Activated CD4-positive, alpha-beta T cell treated with anti-CD3 and anti-CD28 coated beads for 48 hours (primary cell): ENCODE data around the gene ASZ1.

ENCODE experiments used
- DNase-seq: peaks from one replicate; pipeline ENCODE4 v3.0.0-alpha.2; 2020

Gene ASZ1

DNA sequence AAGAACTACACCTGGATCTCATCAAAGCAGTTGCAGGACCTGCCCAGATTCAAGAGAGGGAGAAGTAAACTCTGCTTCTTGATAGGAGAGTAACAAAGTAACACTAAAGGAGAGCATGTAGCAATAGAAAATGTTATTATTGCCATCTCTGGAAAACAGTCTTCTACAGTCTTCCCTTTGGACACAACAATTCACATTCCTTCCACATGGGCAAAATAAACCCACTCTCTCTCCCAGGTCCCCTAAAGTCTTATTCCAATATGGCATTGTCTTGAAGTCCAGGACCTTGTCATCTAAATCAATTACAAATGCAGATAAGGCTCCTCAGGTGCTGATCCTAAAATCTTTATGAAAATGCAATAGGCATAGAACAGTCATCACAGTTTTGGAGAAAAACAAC, 94.1 kb downstream of the ASZ1 start:
- no peak for DNase-seq

DNA sequence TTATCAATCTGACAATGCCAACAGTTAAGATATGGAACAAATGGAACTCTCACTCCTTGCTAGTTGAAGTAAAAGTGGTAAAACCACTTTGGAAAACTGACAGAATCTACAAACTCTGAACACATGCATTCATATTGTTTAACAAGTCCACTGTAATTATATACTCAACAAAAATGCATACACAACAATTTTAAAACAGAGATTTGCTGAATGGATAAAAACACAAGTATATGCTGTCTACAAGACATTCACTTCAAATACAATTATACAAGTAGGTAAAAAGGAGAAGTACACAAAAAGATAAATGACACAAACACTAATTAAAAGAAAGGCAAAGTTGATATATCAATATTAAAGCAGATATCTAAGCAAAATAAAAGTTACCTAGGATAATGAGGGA, 95.3 kb downstream of the ASZ1 start:
- no peak for DNase-seq

DNA sequence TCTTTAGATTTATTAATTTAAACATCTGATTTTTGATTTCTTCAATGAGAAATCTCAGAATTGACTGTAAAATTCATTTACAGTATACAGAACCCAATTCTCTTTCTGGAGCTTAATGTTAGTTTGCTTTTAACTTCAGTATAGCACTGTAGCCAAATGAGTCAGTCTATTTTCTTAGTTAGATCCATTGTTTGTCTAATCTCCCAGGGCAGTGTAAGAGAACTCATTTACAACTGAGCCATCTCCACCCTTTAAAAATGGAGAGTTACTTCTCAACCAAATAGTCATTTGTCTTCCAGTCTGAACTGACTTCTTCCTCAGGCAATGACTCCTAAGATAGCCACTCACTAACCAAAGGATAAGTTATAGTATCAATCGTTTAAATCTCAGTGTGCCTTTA, 101.5 kb downstream of the ASZ1 start:
- DNase-seq = no peak

DNA sequence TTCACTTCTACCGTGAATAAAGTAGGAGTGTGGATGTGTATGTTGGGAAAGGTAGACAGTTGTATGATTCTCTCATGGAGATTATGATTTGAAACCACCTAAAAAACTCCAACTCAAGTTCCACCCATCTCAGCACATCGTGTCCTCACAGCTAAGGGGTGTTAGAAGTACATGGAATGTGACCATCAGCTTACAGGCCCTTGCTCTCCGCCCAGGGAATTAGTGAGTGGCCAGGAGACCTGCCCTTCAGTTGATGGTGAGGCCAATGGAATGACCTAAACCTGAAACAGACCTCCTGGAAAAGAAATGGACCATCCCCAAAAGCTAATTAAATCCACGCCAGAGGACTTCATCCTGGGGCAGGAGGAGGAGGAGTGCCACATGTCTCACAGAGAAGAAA, 102.3 kb downstream of the ASZ1 start:
- DNase-seq = no peak

DNA sequence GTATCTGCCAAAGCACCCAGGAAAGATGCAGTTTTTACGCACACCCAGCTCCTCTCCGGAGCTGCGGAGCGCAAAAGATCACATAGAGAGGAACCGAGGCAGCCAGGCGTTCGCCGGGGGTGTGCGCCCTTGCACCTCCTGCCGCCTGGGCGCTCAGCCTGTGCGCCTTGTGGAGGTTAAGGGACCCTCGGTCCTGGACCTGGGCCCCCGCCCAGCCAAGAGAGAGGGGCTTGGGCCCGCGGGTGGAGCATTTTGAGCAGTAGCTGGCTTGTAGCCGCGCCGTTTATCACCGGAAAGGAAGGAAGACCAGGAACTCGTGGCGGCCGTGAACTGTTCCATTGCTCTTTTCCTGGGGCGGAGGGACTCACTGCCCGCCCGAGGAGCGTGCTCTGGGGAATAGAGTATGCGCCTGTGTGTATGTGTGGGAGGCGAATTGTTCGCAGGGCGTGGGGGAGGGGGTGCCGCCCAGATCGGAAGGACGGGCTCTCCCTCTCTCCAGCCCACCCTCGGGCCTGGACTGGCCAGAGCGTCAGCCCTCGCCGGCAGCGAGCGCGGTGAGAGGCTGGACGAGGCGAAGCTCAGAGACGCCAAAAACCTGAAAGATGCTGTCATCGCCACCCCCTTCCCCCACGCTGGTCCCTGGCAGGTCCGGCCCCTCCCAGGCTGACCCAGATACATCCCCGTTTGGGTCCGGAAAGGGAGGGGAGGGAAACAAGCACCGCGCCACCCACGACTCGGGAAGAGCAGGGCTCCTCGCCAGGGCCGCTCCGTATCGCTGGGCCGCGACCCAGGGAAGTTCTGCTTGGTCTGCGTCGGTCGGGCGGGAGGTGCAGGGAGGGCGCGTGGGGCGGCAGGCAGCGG, 103.2 kb downstream of the ASZ1 start:
- DNase-seq = no peak

DNA sequence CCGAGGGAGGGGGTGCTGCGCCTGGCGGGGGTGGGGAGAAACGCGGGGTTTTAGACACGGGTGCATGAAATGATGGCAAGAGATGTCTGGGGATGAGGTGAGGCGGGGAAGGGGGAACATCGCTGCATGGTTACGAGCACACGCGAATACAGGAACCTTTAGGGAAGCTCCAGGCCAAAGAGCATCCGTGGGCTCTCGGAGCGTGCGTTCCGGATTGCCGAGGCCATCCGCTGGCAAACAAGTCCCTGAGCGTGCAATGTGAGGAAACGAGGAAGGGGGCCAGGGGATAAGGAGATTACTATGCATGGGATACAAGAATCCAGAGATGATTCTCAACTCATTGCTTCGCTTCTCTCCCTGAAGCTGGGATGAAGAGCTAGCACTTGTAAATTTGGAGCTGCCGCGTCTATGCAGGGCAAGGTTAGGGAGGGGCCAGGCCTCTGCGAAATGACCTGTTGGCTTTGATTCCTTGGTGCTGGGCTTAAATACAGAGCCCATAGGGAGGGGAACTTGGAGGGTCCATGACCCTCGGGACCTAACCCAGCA, 103.9 kb downstream of the ASZ1 start:
- DNase-seq = no peak

DNA sequence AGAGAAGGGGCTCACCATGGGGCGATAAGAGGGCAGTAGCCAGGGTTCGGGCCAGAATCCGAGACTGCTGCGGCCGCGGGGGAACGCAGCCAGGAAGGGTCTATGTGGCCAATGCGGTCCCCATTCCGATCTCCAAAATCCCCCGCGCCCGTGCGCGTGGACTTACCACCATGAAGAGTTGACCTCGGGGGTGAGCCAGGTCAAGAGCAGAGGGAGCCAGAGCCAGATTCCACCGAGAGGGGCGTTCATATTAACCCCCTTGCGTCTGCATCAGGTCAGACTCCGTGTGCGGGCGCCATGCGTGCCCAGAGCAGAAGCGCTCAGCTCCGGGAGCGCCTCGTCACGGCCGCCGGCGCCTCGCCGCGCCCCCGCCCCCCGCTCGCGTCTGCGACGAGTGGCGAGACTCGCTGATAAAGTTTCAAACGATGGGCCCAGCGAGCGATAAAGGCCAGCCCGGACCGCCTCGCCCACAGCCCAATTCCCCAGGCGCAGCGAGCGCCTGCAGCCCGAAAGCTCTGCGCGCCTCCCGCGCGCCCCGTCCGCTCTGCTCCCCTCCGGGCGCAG, 104.5 kb downstream of the ASZ1 start, which contains the start of gene WNT2:
Gene WNT2, minus strand, starts transcription at position 318 of the 564 bp plus-strand sequence. Its CDS starts 69 bp downstream, at position 249.
- no peak for DNase-seq

DNA sequence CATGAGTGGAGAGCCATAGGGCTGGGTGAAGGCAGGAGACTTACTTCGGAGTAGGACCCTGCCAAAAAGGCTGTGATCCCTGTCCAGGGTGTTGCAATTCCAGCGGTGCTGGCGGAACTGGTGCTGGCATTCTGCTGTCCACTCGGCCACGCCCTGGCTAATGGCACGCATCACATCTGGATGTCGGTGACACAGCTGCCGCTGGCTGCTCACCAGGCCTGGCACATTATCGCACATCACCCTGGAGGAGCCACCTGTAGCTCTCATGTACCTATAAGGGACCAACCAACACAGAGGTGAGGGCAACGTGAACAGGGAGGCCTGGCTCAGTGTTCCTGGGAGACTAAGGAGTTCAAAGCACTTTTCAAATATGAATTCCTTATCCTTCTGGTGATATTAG, 106.8 kb downstream of the ASZ1 start:
- no peak for DNase-seq

DNA sequence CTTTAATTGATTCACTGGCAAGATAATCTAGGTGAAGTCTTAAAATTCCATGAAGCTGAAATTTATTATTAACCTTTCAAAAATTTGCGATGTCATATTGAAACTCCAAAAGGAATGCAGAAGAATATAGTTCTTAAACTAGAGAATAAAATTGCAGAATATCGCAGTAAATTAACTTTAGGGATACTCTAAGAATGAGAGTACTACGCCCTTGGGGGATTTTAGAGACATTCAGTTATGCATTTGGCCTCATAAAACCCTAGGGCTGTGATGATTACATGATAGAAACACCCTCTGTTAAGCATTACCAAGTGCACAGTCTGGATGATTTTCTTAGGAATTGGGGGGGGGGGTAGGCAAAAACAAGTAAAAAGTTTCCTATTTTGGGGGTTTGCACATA, 108.1 kb downstream of the ASZ1 start:
- DNase-seq = no peak

DNA sequence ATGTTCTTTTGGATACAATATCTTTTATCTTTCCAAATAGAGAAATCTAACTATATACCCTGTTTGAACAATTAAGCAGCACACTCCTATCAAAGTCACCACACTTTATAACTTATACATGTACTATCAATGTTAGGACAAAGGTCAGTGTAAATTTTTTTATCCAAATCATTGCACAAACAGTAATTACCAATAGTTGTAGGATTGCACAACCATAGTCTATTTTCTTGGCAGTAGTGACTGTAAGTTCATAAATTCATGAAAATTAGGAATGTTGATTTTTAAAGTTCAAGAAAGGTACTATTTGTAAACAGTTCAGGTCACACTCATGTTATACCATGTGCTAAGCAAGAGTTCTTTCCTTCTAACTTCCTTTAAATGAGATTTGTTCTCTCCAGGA, 113.7 kb downstream of the ASZ1 start:
- DNase-seq = no peak
